GM23248 (cell line): Measurements from ENCODE around the gene DSG2. TPM values are rescaled to one million over a fixed set of nuclear protein-coding genes. Genes with fewer than 3 reads are reported as not detected.

Source experiments
- DNase-seq: peaks from one replicate; pipeline ENCODE4 v3.0.0-alpha.2; 2015
- H2AFZ ChIP-seq: fragments of 200-600 bp; sonication (generic); 2 replicates; pipeline ENCODE4 v1.6.1; 2016; ENCODE audit warnings: antibody characterized with exemption
- H3F3A ChIP-seq: fragments of 200-600 bp; sonication (generic); 2 replicates; pipeline ENCODE4 v1.6.1; 2016; ENCODE audit warnings: mild to moderate bottlenecking, antibody characterized with exemption, mixed run types; ENCODE audit not compliant: insufficient read depth
- H3K27ac ChIP-seq: fragments of 200-600 bp; sonication (generic); 2 replicates; pipeline ENCODE4 v1.5.1; 2016; ENCODE audit warnings: mild to moderate bottlenecking
- H3K27me3 ChIP-seq: fragments of 200-600 bp; sonication (generic); replicated peaks from 2 replicates; pipeline ENCODE4 v1.6.1; 2016; ENCODE audit warnings: mild to moderate bottlenecking; ENCODE audit not compliant: insufficient read depth
- H3K36me3 ChIP-seq: fragments of 200-600 bp; sonication (generic); 2 replicates; pipeline ENCODE4 v1.6.1; 2016; ENCODE audit warnings: low read depth, mild to moderate bottlenecking
- H3K4me1 ChIP-seq: fragments of 200-600 bp; sonication (generic); 2 replicates; pipeline ENCODE4 v1.6.1; 2016; ENCODE audit warnings: mild to moderate bottlenecking; ENCODE audit not compliant: insufficient read depth
- H3K4me2 ChIP-seq: fragments of 200-600 bp; sonication (generic); one replicate; pipeline ENCODE4 v1.6.1; 2016; ENCODE audit warnings: mild to moderate bottlenecking; ENCODE audit not compliant: unreplicated experiment
- H3K4me3 ChIP-seq: fragments of 200-600 bp; sonication (generic); 2 replicates; pipeline ENCODE4 v1.5.1; 2016; ENCODE audit warnings: mild to moderate bottlenecking
- H3K79me2 ChIP-seq: fragments of 200-600 bp; sonication (generic); 2 replicates; pipeline ENCODE4 v1.6.1; 2016; ENCODE audit warnings: mild to moderate bottlenecking; ENCODE audit not compliant: insufficient read depth
- H3K9ac ChIP-seq: fragments of 200-600 bp; sonication (generic); 2 replicates; pipeline ENCODE4 v1.6.1; 2016; ENCODE audit warnings: mild to moderate bottlenecking
- H3K9me2 ChIP-seq: fragments of 200-600 bp; sonication (generic); 2 replicates; pipeline ENCODE4 v1.6.1; 2016; ENCODE audit warnings: mixed run types, mild to moderate bottlenecking, moderate library complexity; ENCODE audit not compliant: insufficient read depth
- H3K9me3 ChIP-seq: fragments of 200-600 bp; sonication (generic); one replicate; pipeline ENCODE4 v1.6.1; 2017; ENCODE audit warnings: low read depth
- H4K20me1 ChIP-seq: fragments of 200-600 bp; sonication (generic); 2 replicates; pipeline ENCODE4 v1.6.0; 2016; ENCODE audit not compliant: insufficient read depth
- EZH2 ChIP-seq: fragments of 200-600 bp; sonication (generic); IDR thresholded peaks from 2 replicates; pipeline ENCODE4 v1.6.1; 2018; ENCODE audit warnings: antibody characterized with exemption, mild to moderate bottlenecking; ENCODE audit not compliant: insufficient read depth, poor library complexity, severe bottlenecking
- EZH2phosphoT487 ChIP-seq: fragments of 200-600 bp; sonication (generic); IDR thresholded peaks from 2 replicates; pipeline ENCODE4 v1.6.1; 2018; ENCODE audit warnings: antibody characterized with exemption, moderate library complexity, mild to moderate bottlenecking, low read depth; ENCODE audit not compliant: insufficient read depth
- WGBS, 2 experiments: methylation state at CpG; one replicate each; pipeline ENCODE4 v1.1.6; 2015 to 2017; ENCODE audit warnings: low lambda C conversion rate in 2 of 2, low coverage in 1 of 2; ENCODE audit errors: missing lambda C conversion rate in 2 of 2; 5-methylcytosine and 5-hydroxymethylcytosine counted together
- in situ Hi-C: fragments of 300-500 bp; cut with MboI; formaldehyde crosslinking; loops from 2 replicates; pipeline ENCODE4 v1.15.0; 2020
- polyA plus RNA-seq: library from polyadenylated mRNA; unstranded; fragments of >200 nt; fragmentation: Nextera tagmentation; extraction: Ambion mirVana; gene quantifications from 2 replicates; pipeline ENCODE4 v1.2.1, GENCODE V29; 2016
- total RNA-seq: library from RNA; depleted of rRNA; stranded (reverse); fragments of >200 nt; shearing (Covaris generic); gene quantifications from 2 replicates; pipeline ENCODE4 v1.2.3, GENCODE V29; 2014

Gene DSG2
- total and polyA plus RNA-seq, 2 experiments from 2014 or later, result under 0.01 TPM; not detected in 1

GRCh38 chr18:31498574-31499524 lies 872 bp downstream of the DSG2 start:
- no peaks in the 10 kb centered on the region for H3F3A ChIP-seq
- H3K36me3 ChIP-seq, result no peaks in the 10 kb centered on the region
- no peak for DNase-seq
- H3K4me1 ChIP-seq, result no peaks in the 10 kb centered on the region
- peak overlapping the region; percentile 27 for H3K4me3 ChIP-seq
- no peaks in the 10 kb centered on the region for H3K9me3 ChIP-seq
- TF ChIP-seq EZH2phosphoT487 (no peak), EZH2 (peak; percentile 85)
- H2AFZ ChIP-seq, result peak overlapping the region; percentile 34; the same call in 1 of the 2 replicates
- H3K4me2 ChIP-seq, result peak overlapping the region; percentile 31
- no peak overlapping the region for H3K27ac ChIP-seq
- H4K20me1 ChIP-seq, result no peaks in the 10 kb centered on the region
- 15 to 17% methylated on average over 19 to 22 of the region's 22 CpGs for WGBS, 2 experiments
- H3K27me3 ChIP-seq, result peaks cover 34% of the 10 kb centered on the region
- no peaks in the 10 kb centered on the region for H3K79me2 ChIP-seq
- no peaks in the 10 kb centered on the region for H3K9me2 ChIP-seq
- in situ Hi-C loops, result no loop called here
- H3K9ac ChIP-seq, result no peak overlapping the region

- Histone ChIP-seq H3K4me2 (no peak overlapping the region), H3K27me3 (peaks cover 34% of the 10 kb centered on the region), H3K79me2 (no peaks in the 10 kb centered on the region), H3K9me3 (no peaks in the 10 kb centered on the region), H3K27ac (no peak overlapping the region), H3F3A (no peaks in the 10 kb centered on the region), H3K4me3 (no peak overlapping the region), H3K9me2 (no peaks in the 10 kb centered on the region), H4K20me1 (no peaks in the 10 kb centered on the region), H2AFZ (no peak overlapping the region), H3K36me3 (no peaks in the 10 kb centered on the region), H3K9ac (no peak overlapping the region), H3K4me1 (no peaks in the 10 kb centered on the region)
- TF ChIP-seq EZH2phosphoT487, result no peak
- whole genome bisulfite sequencing, 2 experiments, result 18 to 22% methylated on average over 6 of the region's 6 CpGs
- in situ Hi-C loops, result no loop called here
- no peak for DNase-seq
Measured at GRCh38 chr18:31500051-31500688, 2.2 kb downstream of the DSG2 start.

GRCh38 chr18:31503011-31503410 lies 5.0 kb downstream of the DSG2 start:
- no peaks in the 10 kb centered on the region for H3K4me1 ChIP-seq
- in situ Hi-C loops, result no loop called here
- 47 to 53% methylated on average over 4 of the region's 4 CpGs for WGBS, 2 experiments

GRCh38 chr18:31504455-31505147 lies 6.6 kb downstream of the DSG2 start:
- H4K20me1 ChIP-seq, result no peaks in the 10 kb centered on the region
- no peak overlapping the region for H3K4me3 ChIP-seq
- no peaks in the 10 kb centered on the region for H3K36me3 ChIP-seq
- peaks cover 7% of the 10 kb centered on the region for H3K27me3 ChIP-seq
- no peaks in the 10 kb centered on the region for H3F3A ChIP-seq
- no peak overlapping the region for H2AFZ ChIP-seq
- H3K27ac ChIP-seq, result no peak overlapping the region
- H3K9me3 ChIP-seq, result no peaks in the 10 kb centered on the region
- TF ChIP-seq EZH2, result no peak
- no peak for TF ChIP-seq EZH2phosphoT487
- no peak overlapping the region for H3K4me2 ChIP-seq
- no peak for DNase-seq
- no peak overlapping the region for H3K9ac ChIP-seq
- H3K4me1 ChIP-seq, result no peaks in the 10 kb centered on the region
- in situ Hi-C loops, result no loop called here
- H3K9me2 ChIP-seq, result no peaks in the 10 kb centered on the region
- WGBS, 2 experiments, result 36 to 49% methylated on average over 10 of the region's 10 CpGs
- H3K79me2 ChIP-seq, result no peaks in the 10 kb centered on the region

More at GRCh38 chr18:31503011-31503410, 5.0 kb downstream of the DSG2 start:
- H2AFZ ChIP-seq, result no peak overlapping the region
- no peaks in the 10 kb centered on the region for H3K9me2 ChIP-seq
- no peak overlapping the region for H3K27ac ChIP-seq
- H3K9me3 ChIP-seq, result no peaks in the 10 kb centered on the region
- no peak for DNase-seq
- H3K4me3 ChIP-seq, result no peak overlapping the region
- no peak overlapping the region for H3K9ac ChIP-seq
- no peaks in the 10 kb centered on the region for H4K20me1 ChIP-seq
- no peak overlapping the region for H3K4me2 ChIP-seq
- H3F3A ChIP-seq, result no peaks in the 10 kb centered on the region
- H3K27me3 ChIP-seq, result peaks cover 21% of the 10 kb centered on the region
- H3K79me2 ChIP-seq, result no peaks in the 10 kb centered on the region
- no peak for TF ChIP-seq EZH2
- TF ChIP-seq EZH2phosphoT487, result no peak
- no peaks in the 10 kb centered on the region for H3K36me3 ChIP-seq
